ENCODE results near the gene CADM1. TPM values are rescaled to one million over a fixed set of nuclear protein-coding genes. Genes with fewer than 3 reads are reported as not detected.

Gene CADM1
- total RNA-seq, 1 experiment from 2014 or later: not detected

DNA sequence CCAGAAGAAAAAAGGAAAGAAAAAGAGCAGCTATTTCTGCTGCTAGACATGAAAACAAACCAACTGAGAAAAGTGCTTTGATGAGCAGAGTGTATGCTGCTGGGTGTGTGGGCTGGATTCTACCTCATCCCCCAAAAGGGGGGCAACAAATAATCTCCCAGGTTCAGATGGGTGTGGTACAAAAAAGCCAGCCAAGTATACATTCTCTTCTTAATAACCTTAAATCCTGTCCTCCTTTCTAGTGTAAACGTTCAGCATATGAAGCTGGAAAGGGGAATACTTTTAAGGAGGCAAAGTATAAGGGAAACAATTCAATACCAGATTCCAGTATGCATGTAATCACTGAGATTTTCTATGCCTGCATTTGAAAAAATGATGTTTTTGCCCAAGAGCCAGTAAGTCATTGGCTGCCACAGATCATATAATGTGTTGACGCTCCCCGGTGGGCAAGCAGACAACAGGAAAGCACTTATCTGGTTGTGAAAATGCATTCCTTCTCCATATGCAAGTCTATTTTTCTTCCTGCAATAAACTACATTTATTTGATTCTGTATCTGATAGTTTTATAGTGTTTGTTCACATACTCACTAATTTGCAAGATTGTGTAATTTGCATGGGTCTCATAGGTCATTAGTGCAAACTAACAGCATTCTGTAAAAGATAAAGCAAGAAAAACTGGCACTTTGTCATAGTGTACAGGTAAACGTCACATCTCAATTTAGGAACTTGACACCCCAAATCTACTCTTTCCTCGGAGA, 201.1 kb downstream of the CADM1 start:
- POLR2A ChIA-PET: no interaction called here
- peaks cover 9% of the 10 kb centered on the region for H3K4me1 Mint-ChIP-seq (ENCODE audit: insufficient read depth, unreplicated experiment)

DNA sequence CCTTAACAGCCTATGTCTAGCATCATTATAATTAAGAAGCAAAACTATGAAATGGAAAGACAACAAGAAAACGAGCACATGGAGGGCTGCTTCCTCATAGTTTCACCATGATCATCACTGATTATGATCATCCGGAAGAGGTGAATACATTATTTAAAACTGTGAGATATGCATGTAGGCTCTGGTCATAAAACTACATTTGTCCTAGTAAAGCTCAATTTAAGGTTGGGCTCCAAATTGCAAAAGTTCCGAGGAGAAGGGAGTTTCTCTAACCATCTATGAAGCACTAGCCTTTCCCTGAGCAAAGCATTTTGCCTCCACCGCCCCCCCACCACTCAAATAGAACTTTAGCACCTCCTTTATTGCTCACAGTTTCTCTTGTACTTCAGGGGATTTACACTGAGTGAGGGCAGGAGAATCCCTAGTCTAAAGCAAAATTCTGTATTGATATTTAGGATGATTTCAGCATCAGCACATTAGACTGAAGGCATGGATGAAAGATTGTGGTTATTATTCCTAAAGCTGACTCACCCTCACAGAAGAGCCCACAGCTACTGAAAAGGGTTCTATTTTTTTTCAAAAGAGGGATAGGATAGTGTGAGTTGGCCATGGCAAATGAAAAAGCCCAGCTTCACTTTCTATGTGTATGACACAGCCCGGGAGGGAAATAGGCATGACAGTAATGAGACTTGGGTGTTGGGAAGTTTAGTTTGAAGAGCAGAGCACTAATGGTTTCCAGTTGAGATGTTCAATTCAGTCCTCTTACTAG, 203.4 kb downstream of the CADM1 start:
- intact Hi-C loops (cut with micrococcal nuclease): no loop called here
- no peak overlapping the region for H3K27ac Mint-ChIP-seq (ENCODE audit: low read depth, unreplicated experiment)
- H3K9me3 Mint-ChIP-seq (ENCODE audit: unreplicated experiment): no peaks in the 10 kb centered on the region
- ChIA-PET CTCF (interaction anchor here (0.9 to 1.1 kb wide), 2 partner anchors 11 to 34 kb away, joined by 3 to 4 read pairs; no protein-coding TSS in a partner anchor), POLR2A (interaction anchor here (0.6 to 0.7 kb wide), 2 partner anchors 121 to 894 kb away, joined by 3 to 4 read pairs; no protein-coding TSS in a partner anchor)
- peaks cover 9% of the 10 kb centered on the region for H3K4me1 Mint-ChIP-seq (ENCODE audit: insufficient read depth, unreplicated experiment)
- DNase-seq (ENCODE audit: unreplicated experiment): no peak
- no TSS peak for BruUV-seq (replicated peaks)
- H3K36me3 Mint-ChIP-seq (ENCODE audit: insufficient read depth, unreplicated experiment): no peaks in the 10 kb centered on the region
- TF ChIP-seq, protein P1, sequence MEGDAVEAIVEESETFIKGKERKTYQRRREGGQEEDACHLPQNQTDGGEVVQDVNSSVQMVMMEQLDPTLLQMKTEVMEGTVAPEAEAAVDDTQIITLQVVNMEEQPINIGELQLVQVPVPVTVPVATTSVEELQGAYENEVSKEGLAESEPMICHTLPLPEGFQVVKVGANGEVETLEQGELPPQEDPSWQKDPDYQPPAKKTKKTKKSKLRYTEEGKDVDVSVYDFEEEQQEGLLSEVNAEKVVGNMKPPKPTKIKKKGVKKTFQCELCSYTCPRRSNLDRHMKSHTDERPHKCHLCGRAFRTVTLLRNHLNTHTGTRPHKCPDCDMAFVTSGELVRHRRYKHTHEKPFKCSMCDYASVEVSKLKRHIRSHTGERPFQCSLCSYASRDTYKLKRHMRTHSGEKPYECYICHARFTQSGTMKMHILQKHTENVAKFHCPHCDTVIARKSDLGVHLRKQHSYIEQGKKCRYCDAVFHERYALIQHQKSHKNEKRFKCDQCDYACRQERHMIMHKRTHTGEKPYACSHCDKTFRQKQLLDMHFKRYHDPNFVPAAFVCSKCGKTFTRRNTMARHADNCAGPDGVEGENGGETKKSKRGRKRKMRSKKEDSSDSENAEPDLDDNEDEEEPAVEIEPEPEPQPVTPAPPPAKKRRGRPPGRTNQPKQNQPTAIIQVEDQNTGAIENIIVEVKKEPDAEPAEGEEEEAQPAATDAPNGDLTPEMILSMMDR (IDR thresholded peaks at IDR 0.05; ENCODE audit: unreplicated experiment): no peak
- peaks cover 29% of the 10 kb centered on the region for H3K27me3 Mint-ChIP-seq (ENCODE audit: insufficient read depth, unreplicated experiment)
- H3K4me3 Mint-ChIP-seq (ENCODE audit: unreplicated experiment): no peak overlapping the region

More for the DNA sequence above, 201.1 kb downstream of the CADM1 start:
- no peaks in the 10 kb centered on the region for H3K9me3 Mint-ChIP-seq (ENCODE audit: unreplicated experiment)
- H3K27me3 Mint-ChIP-seq (ENCODE audit: insufficient read depth, unreplicated experiment): peaks cover 6% of the 10 kb centered on the region
- H3K27ac Mint-ChIP-seq (ENCODE audit: low read depth, unreplicated experiment): no peak overlapping the region
- BruUV-seq (replicated peaks): no TSS peak
- CTCF ChIA-PET: interaction anchor here (1.0 kb wide), 1 partner anchor 22 kb away, joined by 3 read pairs; no protein-coding TSS in a partner anchor
- no peak for DNase-seq (ENCODE audit: unreplicated experiment)
- no peaks in the 10 kb centered on the region for H3K36me3 Mint-ChIP-seq (ENCODE audit: insufficient read depth, unreplicated experiment)
- H3K4me3 Mint-ChIP-seq (ENCODE audit: unreplicated experiment): no peak overlapping the region
- TF ChIP-seq, protein P1 (IDR thresholded peaks at IDR 0.05; ENCODE audit: unreplicated experiment): no peak
- intact Hi-C loops (cut with micrococcal nuclease): no loop called here

DNA sequence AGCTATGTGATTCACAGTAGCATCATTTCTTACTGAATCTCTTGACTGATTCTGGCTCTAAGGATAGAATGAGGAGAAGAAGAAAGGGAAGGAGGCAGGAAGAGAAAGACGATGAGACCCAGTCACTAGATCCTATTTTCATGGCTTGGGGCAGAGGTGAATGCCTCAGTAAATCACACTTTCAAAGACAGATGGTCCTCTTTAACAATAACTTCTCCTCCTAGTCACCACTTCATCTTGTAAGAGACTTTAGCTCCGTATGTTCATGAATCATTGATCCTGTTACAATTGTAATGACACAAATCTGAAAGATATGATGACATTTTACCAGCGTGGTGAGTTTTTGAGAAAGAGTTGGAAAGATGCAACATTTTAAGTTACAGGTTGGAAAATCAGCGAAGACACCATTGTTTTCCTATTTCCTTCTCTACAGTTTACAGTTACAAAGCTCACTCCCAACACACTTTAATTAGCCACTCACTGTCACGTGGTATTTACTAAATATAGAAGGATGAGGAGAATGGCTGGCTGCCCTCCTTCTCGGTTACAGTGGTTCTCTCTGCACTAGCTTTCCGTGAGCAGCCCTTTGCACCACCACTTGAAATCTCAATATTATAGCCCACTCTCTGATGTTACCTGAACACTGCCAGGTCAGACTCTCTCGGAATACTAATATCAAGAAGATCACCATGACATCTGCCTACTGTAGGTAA, 205.8 kb downstream of the CADM1 start:
- no peaks in the 10 kb centered on the region for H3K36me3 Mint-ChIP-seq (ENCODE audit: insufficient read depth, unreplicated experiment)
- H3K27me3 Mint-ChIP-seq (ENCODE audit: insufficient read depth, unreplicated experiment): peaks cover 33% of the 10 kb centered on the region
- DNase-seq (ENCODE audit: unreplicated experiment): no peak
- no peak overlapping the region for H3K4me3 Mint-ChIP-seq (ENCODE audit: unreplicated experiment)
- TF ChIP-seq, protein P1 (IDR thresholded peaks at IDR 0.05; ENCODE audit: unreplicated experiment): no peak
- POLR2A ChIA-PET: interaction anchor here (0.7 kb wide), 1 partner anchor 34 kb away, joined by 5 read pairs; no protein-coding TSS in a partner anchor
- no peaks in the 10 kb centered on the region for H3K9me3 Mint-ChIP-seq (ENCODE audit: unreplicated experiment)
- H3K27ac Mint-ChIP-seq (ENCODE audit: low read depth, unreplicated experiment): no peak overlapping the region
- no TSS peak for BruUV-seq (replicated peaks)
- intact Hi-C loops (cut with micrococcal nuclease): no loop called here
- H3K4me1 Mint-ChIP-seq (ENCODE audit: insufficient read depth, unreplicated experiment): no peaks in the 10 kb centered on the region
- CTCF ChIA-PET: interaction anchor here (0.6 kb wide), 2 partner anchors 208 to 811 kb away, joined by 4 read pairs; no protein-coding TSS in a partner anchor
